Forelimb muscle (tissue), 1 donor: ENCODE measurements around the gene UPK1A. TPM values are rescaled to one million over a fixed set of nuclear protein-coding genes. Genes with fewer than 3 reads are reported as not detected.
A peak's percentile ranks its signal among the peaks of the same experiment; 100 is the strongest.

Source experiments
- DNase-seq: peaks from one replicate; pipeline ENCODE4 v3.0.0-alpha.2; 2013; ENCODE audit warnings: low read depth
- polyA plus RNA-seq: library from polyadenylated mRNA; unstranded; fragments of 120-200 nt; gene quantifications from one replicate; pipeline ENCODE4 v1.2.1, GENCODE V29; 2013; ENCODE audit not compliant: insufficient read length

Gene UPK1A
- polyA plus RNA-seq, result not detected

DNA sequence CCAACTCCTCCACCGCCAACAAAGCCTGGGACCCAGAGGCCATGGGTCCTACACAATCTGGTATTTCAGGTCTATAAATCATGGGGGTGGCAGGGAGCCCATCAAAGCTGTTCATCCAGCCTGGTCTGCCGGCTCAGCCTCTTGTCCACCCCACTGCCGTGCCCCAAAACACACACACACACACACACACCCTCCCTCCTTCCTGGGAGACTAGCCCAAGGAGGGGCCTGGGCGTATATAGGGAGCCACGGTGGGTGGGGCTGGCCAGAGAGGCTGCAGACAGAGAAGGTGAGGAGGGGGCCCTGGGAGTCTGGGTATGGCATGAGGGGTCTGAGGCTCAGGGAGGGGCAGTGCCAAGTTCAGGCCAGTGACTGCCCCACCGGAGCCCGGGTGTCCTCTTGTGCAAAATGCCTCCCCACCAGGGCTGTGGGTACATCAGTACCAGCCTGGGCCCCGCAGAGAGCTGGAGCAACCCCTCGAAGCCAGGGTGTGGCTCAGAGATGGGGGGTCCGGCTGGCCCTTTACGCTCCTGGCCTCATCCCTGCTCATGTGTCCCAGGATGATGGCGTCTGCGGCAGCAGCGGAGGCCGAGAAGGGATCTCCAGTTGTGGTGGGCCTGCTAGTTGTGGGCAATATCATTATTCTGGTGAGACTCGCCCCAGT, at the start of gene UPK1A:
Gene UPK1A, plus strand, starts transcription at position 267 of the 663 bp plus-strand sequence. Its CDS starts 296 bp downstream, at position 563.
- no peak for DNase-seq

DNA sequence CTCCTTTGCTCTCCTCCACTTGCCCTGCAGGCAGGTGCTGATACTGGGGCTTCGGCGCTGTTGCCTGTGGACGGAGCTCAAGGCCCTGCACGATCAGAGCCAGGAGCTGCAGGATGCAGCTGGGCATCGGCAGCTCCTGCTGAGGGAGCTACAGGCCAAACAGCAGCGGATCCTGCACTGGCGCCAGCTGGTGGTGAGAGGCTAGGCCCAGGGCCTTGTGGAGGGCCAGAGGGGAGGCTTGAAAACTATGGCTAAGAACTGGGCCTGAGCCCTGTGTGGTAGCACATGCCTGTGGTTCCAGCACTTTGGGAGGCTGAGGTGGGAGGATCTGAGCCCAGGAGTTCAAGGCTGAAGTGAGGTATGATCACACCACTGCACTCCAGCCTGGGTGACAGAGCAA, 47.5 kb upstream of the UPK1A start:
- no peak for DNase-seq

GRCh38 chr19:35619290-35619923, 46.9 kb upstream of the UPK1A start:
- DNase-seq, result no peak

DNA sequence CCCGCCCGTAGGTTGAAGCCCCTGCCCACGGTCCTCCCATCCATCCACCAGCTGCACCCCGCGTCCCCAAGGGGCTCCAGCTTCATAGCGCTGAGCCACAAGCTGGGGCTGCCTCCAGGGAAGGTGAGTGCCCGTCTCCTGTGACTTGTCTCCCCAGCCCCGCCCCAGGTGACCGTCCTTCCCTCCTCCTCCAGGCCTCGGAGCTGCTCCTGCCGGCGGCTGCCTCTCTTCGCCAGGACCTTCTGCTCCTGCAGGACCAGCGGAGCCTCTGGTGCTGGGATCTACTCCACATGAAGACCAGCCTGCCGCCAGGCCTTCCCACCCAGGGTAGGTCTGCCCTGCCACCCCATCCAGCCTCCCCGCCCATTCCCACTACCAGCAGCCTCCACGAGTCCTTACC, 46.3 kb upstream of the UPK1A start:
- no peak for DNase-seq

- no peak for DNase-seq
These were observed 44.6 kb upstream of the UPK1A start for GRCh38 chr19:35621708-35622107.

GRCh38 chr19:35622750-35623149, 43.6 kb upstream of the UPK1A start:
- DNase-seq, result no peak

- no peak for DNase-seq
These were observed 42.8 kb upstream of the UPK1A start for GRCh38 chr19:35623327-35624010.

GRCh38 chr19:35628264-35628564, 38.1 kb upstream of the UPK1A start:
- no peak for DNase-seq

DNA sequence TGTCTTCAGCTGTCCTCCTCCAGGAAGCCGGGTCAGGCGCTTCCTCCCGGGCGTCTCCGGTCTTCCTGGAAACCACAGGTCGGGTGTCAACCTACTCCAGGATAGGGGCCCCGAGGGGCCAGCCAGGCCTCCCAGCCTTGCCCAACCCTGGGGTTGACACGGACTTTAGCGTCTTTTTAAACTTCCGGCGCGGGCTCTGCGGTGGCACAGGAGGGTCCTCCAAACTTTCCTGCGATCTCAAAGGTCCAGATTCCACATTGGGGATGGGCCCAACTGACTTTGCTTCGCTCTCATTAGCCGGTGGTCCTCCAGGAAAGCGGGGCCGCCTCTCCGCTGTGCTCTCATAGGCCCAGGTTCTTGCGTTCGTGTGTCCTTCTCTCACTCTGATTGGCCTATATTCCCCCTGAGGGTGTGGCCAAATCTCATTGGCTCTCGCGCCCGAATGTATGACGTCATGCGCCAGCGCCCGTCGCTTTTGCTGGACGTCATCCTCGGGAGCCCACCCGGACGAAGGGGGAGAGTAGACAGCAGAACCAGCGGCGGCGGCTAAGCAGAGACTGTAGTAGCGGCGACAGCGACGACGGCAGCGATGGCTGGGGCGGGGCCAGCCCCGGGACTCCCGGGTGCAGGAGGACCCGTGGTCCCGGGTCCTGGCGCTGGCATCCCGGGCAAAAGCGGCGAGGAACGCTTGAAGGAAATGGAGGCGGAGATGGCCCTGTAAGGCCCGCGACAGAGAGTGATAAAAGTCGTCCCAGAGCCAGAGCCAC, 37.6 kb upstream of the UPK1A start, which contains the start of gene RBM42:
Gene RBM42, plus strand, starts transcription at position 472 of the 767 bp plus-strand sequence. Its CDS starts 118 bp downstream, at position 590.
- peak; percentile 98 for DNase-seq

GRCh38 chr19:35629332-35629633, 37.0 kb upstream of the UPK1A start:
- no peak for DNase-seq

GRCh38 chr19:35633727-35634440, 32.4 kb upstream of the UPK1A start:
- DNase-seq, result no peak

DNA sequence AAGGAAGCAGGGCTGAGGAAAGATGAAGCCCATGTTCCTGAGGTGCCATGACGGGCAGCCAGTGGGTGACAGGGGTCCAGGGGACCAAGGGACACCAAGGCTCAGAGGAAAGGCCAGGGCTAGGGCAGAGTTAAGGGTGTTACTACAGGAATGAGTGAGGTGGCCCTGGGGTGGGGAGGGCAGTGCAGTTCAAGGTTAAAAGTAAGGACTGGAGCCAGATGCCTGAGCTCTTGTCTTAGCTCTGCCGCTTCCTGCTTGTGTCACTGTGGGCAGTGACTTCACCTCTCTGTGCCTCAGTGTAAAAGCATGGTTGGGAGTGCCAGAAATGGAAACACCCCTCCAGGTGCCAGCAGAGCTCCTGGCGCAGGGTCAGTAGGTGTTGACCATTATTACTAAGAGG, 29.7 kb upstream of the UPK1A start:
- no peak for DNase-seq

DNA sequence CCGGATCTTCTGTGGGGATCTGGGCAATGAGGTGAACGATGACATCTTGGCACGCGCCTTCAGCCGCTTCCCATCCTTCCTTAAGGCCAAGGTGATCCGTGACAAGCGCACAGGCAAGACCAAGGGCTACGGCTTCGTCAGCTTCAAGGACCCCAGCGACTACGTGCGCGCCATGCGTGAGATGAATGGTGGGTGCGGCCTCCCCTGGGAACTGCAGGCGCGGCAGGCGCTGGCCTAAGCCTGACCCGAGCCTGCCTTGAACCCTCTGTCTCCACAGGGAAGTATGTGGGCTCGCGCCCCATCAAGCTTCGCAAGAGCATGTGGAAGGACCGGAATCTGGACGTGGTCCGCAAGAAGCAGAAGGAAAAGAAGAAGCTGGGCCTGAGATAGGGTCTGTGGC, 29.2 kb upstream of the UPK1A start:
- no peak for DNase-seq

DNA sequence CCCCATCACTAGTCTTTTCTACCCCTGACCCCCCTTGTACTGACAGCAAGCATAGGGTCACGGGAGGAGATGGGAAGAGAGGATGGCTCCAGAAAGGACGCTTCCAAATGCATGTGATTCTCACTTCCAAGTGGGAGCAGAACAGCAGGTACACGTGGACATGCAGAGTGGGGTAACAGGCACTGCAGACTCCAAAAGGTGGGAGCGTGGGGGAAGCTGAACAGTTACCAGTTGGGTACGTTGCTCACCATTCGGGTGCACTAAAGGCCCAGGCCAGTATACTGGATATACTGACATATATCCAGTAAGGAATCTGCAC, 27.0 kb upstream of the UPK1A start:
- DNase-seq, result no peak

- no peak for DNase-seq
These were observed 26.5 kb upstream of the UPK1A start for GRCh38 chr19:35639863-35640262.

- no peak for DNase-seq
These were observed 24.7 kb upstream of the UPK1A start, which contains the start of gene ETV2 for GRCh38 chr19:35641515-35642151. TSS of gene ETV2 (plus strand) at chr19:35641745. CDS start at chr19:35642461, 716 bp downstream.

DNA sequence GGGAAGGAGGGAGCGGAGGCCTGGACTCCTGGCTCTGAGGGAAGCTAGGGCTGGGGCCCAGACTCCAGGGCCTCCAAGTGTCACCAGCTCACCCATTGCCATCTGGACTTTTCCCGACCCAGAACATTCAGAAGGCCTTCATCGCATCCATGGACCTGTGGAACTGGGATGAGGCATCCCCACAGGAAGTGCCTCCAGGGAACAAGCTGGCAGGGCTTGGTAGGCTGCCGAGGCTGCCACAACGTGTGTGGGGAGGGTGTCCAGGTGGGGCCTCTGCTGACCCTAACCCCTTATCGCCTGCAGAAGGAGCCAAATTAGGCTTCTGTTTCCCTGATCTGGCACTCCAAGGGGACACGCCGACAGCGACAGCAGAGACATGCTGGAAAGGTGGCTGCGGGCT, 24.0 kb upstream of the UPK1A start:
- DNase-seq, result no peak

DNA sequence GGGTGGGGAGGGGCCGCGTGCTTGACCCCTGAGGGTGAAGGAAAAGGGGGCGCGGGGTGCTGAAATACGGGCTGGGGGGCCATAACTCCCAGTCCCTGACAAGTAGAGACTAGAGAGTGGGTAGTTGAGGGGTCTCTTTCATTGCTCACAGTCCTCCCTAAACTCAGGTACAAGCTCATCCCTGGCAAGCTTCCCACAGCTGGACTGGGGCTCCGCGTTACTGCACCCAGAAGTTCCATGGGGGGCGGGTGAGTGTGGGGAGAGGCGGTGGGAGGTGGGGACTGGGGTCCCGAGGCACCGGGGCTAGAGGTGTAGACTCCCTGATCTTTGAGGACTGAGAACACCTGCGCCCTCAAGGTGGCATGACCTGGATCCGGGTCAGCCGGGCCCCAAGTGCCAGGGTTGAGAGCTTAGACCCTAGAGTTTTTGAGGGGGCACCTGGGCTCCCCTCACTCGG, 23.5 kb upstream of the UPK1A start:
- DNase-seq, result no peak

DNA sequence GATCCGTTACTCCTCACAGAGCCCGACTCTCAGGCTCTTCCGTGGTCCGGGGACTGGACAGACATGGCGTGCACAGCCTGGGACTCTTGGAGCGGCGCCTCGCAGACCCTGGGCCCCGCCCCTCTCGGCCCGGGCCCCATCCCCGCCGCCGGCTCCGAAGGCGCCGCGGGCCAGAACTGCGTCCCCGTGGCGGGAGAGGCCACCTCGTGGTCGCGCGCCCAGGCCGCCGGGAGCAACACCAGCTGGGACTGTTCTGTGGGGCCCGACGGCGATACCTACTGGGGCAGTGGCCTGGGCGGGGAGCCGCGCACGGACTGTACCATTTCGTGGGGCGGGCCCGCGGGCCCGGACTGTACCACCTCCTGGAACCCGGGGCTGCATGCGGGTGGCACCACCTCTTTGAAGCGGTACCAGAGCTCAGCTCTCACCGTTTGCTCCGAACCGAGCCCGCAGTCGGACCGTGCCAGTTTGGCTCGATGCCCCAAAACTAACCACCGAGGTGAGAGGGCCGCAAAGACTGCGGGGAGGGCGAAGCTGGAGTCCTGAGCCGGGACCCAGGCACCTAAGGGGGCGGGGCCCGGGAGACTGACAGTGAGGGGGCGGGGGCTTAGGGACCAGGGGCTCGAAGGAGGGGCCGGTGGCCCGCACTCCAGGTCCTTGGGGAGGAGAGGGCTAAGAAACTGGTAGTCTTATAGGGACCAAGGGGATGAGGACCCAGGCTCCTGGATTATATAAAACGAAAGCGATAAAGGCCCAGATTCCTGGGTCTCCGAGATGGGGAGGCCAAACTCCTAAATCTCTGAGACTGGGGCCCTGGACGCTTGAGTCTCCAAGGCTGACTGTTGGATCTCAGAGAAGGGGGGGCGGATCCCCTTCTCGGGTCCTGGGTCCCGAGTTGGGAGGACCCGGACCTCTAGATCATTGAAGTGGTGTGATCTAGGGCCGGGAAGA, 22.8 kb upstream of the UPK1A start:
- DNase-seq, result no peak
